ENCODE results near the gene ALKBH6. TPM values are rescaled to one million over a fixed set of nuclear protein-coding genes. Genes with fewer than 3 reads are reported as not detected.
A peak's percentile ranks its signal among the peaks of the same experiment; 100 is the strongest.

ALKBH6 gene
- 10 to 100 TPM; 16.7 to 31.1 (median 18.6) TPM for total RNA-seq

- TF ChIP-seq, protein P1, sequence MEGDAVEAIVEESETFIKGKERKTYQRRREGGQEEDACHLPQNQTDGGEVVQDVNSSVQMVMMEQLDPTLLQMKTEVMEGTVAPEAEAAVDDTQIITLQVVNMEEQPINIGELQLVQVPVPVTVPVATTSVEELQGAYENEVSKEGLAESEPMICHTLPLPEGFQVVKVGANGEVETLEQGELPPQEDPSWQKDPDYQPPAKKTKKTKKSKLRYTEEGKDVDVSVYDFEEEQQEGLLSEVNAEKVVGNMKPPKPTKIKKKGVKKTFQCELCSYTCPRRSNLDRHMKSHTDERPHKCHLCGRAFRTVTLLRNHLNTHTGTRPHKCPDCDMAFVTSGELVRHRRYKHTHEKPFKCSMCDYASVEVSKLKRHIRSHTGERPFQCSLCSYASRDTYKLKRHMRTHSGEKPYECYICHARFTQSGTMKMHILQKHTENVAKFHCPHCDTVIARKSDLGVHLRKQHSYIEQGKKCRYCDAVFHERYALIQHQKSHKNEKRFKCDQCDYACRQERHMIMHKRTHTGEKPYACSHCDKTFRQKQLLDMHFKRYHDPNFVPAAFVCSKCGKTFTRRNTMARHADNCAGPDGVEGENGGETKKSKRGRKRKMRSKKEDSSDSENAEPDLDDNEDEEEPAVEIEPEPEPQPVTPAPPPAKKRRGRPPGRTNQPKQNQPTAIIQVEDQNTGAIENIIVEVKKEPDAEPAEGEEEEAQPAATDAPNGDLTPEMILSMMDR (IDR thresholded peaks at IDR 0.05; ENCODE audit: low read depth), result peak; percentile 13
Observed at GRCh38 chr19:36014012-36014924, at the start of gene ALKBH6. TSS of gene ALKBH6 (minus strand) at chr19:36014213. CDS start at chr19:36013397, 816 bp downstream.

GRCh38 chr19:36061367-36061766 lies 47.4 kb upstream of the ALKBH6 start:
- TF ChIP-seq, protein P1 (IDR thresholded peaks at IDR 0.05; ENCODE audit: low read depth), result no peak

GRCh38 chr19:36060430-36060829 lies 46.4 kb upstream of the ALKBH6 start:
- TF ChIP-seq, protein P1 (IDR thresholded peaks at IDR 0.05; ENCODE audit: low read depth), result no peak

- TF ChIP-seq, protein P1 (IDR thresholded peaks at IDR 0.05; ENCODE audit: low read depth), result no peak
Observed at GRCh38 chr19:36059180-36059910, 45.3 kb upstream of the ALKBH6 start.

DNA sequence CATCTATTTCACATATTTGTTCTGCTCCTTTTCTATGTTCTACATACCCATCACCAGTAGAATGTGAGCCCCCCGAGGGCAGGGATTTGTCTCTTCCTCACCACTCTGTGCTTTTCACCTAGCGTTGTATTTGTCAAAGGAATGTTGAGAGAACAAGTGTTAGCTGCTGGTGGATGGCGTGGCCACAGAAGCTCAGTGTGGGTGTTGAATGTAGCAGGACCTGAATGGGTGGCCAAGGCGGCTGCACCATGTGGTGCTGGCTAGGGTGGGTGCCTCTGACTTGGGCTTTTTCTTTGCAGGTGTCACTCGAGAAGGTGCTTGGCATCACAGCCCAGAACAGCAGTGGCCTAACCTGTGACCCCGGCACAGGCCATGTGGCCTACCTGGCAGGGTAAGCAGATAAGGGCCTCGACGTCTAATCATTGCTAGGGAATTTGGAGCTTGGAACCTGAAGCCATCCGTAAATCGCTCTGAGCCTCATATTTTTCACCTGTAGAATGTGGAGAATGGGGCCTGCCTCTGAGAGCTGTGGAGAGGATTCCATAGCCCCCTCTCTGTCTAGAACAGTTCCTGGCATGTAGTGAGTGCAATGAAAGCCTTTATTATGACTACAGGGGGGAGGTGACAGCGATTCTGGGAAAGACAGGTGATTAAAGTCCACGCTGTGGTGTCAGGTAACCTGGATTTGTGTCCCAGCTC lies 44.6 kb upstream of the ALKBH6 start:
- TF ChIP-seq, protein P1 (IDR thresholded peaks at IDR 0.05; ENCODE audit: low read depth), result no peak

DNA sequence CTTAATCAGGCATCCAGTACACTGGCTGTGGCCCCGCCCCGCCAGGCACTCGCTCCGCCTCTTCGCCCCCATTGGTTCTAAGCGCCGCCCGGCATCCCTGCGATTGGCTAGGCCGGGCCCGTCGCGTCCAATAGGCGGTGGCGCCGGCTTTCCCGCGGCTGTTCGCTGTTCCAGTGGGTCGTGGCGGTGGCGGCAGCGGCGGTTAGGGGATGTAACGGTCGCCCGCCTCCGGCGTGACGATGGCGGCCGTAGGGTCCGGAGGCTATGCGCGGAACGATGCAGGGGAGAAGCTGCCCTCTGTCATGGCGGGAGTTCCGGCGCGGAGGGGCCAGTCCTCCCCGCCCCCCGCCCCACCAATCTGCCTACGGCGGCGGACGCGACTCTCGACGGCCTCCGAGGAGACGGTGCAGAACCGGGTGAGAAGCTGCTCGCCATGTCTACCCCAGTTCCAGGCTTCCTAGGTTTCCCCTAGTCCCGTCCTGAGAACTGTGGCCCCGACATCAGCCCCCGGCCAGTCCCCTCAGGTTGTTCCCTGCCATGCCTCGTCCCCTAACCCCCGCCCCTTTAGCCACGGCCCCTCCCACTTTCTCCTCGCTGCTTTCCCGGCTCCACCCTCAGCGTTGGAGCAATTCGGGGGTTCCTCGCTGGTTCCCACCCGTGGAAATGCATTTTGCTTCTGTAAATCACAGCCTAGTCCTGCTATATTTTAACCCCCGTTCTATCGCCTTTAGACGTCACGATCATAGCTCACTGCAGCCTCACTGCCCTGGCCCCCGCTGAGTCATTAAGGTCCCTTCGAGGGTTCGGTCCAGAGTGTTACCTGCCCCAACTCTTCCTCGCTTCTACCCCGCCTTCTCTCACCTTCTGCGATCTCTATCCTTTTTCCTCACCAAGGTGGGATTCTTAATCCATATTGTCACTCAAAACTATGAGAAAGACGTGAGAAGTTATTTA lies 41.0 kb upstream of the ALKBH6 start, which contains the start of gene WDR62:
WDR62 (plus strand) TSS at position 165 of the 954 bp plus-strand sequence; CDS start at position 240, 75 bp downstream.
- TF ChIP-seq, protein P1 (IDR thresholded peaks at IDR 0.05; ENCODE audit: low read depth), result no peak
